Measurements from ENCODE around the gene SLC22A5. TPM values are rescaled to one million over a fixed set of nuclear protein-coding genes. Genes with fewer than 3 reads are reported as not detected.

The SLC22A5 gene
- total and polyA plus RNA-seq, 9 donors: 5.2 to 37.5 (median 10.4) TPM

- WGBS, 3 donors: 77 to 85% (median 85%) methylated on average over 7 of the region's 7 CpGs
- H3K27ac ChIP-seq: no peak overlapping the region
- H3K9me3 ChIP-seq: no peaks in the 10 kb centered on the region
- H3K36me3 ChIP-seq: no peaks in the 10 kb centered on the region
- no peak for TF ChIP-seq EP300 (IDR thresholded peaks at IDR 0.05)
- TF ChIP-seq POLR2A (IDR thresholded peaks at IDR 0.05): no peak
- intact Hi-C loops (cut with DNase I): loop anchor here in 1 of 4 donors (10.0 kb wide), 1 partner anchor 49 kb away; no protein-coding TSS in a partner anchor
- no peak overlapping the region for H3K4me3 ChIP-seq
- no peak for DNase-seq
- H3K27me3 ChIP-seq: no peaks in the 10 kb centered on the region
- H3K4me1 ChIP-seq (ENCODE audit: insufficient read depth): peaks cover 30% of the 10 kb centered on the region
Observed at GRCh38 chr5:132425975-132426524, 56.5 kb downstream of the SLC22A5 start.

- Histone ChIP-seq H3K27me3 (no peaks in the 10 kb centered on the region), H3K4me3 (no peak overlapping the region), H3K36me3 (no peaks in the 10 kb centered on the region), H3K4me1 (ENCODE audit: insufficient read depth) (peaks cover 30% of the 10 kb centered on the region), H3K9me3 (no peaks in the 10 kb centered on the region), H3K27ac (peak overlapping the region in 1 of 2 donors; percentile 17)
- 46 to 59% (median 49%) methylated on average over 7 to 8 of the region's 8 CpGs for WGBS, 3 donors
- intact Hi-C loops (cut with DNase I): loop anchor here in 1 of 4 donors (10.0 kb wide), 1 partner anchor 48 kb away; no protein-coding TSS in a partner anchor
- no peak for TF ChIP-seq POLR2A (IDR thresholded peaks at IDR 0.05)
- TF ChIP-seq EP300 (IDR thresholded peaks at IDR 0.05): no peak
- peak in 1 of 3 donors; percentile 15 for TF ChIP-seq CTCF (IDR thresholded peaks at IDR 0.05)
- DNase-seq: peak; percentile 46 to 72 (median 50)
Observed at GRCh38 chr5:132426525-132427138, 57.1 kb downstream of the SLC22A5 start.

GRCh38 chr5:132427281-132428146 lies 58.0 kb downstream of the SLC22A5 start:
- DNase-seq: peak in 1 of 5 donors; percentile 12
- WGBS, 3 donors: 66 to 68% (median 67%) methylated on average over 6 of the region's 6 CpGs
- no peak overlapping the region for H3K4me3 ChIP-seq
- H3K4me1 ChIP-seq (ENCODE audit: insufficient read depth): peaks cover 30% of the 10 kb centered on the region
- TF ChIP-seq POLR2A (IDR thresholded peaks at IDR 0.05): no peak
- no peak for TF ChIP-seq CTCF (IDR thresholded peaks at IDR 0.05)
- no peak for TF ChIP-seq EP300 (IDR thresholded peaks at IDR 0.05)
- H3K36me3 ChIP-seq: no peaks in the 10 kb centered on the region
- intact Hi-C loops (cut with DNase I): loop anchor here in 1 of 4 donors (10.0 kb wide), 1 partner anchor 47 kb away; no protein-coding TSS in a partner anchor
- peak overlapping the region in 1 of 2 donors; percentile 17 for H3K27ac ChIP-seq
- H3K9me3 ChIP-seq: no peaks in the 10 kb centered on the region
- no peaks in the 10 kb centered on the region for H3K27me3 ChIP-seq

GRCh38 chr5:132428147-132428482 lies 58.6 kb downstream of the SLC22A5 start:
- Histone ChIP-seq H3K36me3 (no peaks in the 10 kb centered on the region), H3K27me3 (no peaks in the 10 kb centered on the region), H3K4me3 (no peak overlapping the region), H3K9me3 (no peaks in the 10 kb centered on the region), H3K27ac (no peak overlapping the region), H3K4me1 (ENCODE audit: insufficient read depth) (peaks cover 26% of the 10 kb centered on the region)
- no peak for DNase-seq
- TF ChIP-seq POLR2A (IDR thresholded peaks at IDR 0.05) (no peak), EP300 (IDR thresholded peaks at IDR 0.05) (no peak), CTCF (IDR thresholded peaks at IDR 0.05) (no peak)
- intact Hi-C loops (cut with DNase I): loop anchor here in 1 of 4 donors (10.0 kb wide), 1 partner anchor 47 kb away; no protein-coding TSS in a partner anchor
